SH-SY5Y (cell line): Measurements from ENCODE around the gene NOP14.

Experiments used
- GATA2 ChIP-seq: IDR thresholded peaks from 2 replicates; pipeline ENCODE4 v1.6.1; 2011; ENCODE audit warnings: mild to moderate bottlenecking, low read depth, low read length
- GATA3 ChIP-seq: IDR thresholded peaks from 2 replicates; pipeline ENCODE4 v1.6.1; 2011; ENCODE audit warnings: low read depth, mild to moderate bottlenecking, low read length, moderate library complexity

DNA sequence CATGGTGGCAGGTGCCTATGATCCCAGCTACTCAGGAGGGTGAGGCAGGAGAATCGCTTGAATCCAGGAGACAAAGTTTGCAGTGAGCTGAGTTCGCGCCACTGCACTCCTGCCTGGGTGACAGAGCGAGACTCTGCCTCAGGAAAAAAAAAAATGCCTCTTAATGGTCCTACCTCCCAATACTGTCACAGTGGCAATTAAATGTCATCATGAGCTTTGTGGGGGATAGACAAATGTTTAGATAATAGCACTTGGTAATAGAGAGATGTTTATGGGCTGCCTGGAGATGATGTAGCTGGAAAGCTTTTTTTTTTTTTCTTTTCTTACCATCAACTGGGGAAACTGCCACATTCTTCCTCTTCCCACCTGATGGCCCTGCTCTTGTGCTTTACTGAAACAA lies 33.2 kb upstream of the NOP14 start:
- TF ChIP-seq GATA2 (no peak), GATA3 (no peak)
